Right lobe of liver (tissue), 4 donors: ENCODE results near the gene EGF.

Source experiments
- CTCF ChIP-seq, 4 donors: fragments of 200-600 bp in 3 of 4; fragments of 450-650 bp in 1 of 4; IDR thresholded peaks; one replicate each; pipeline versions ENCODE4 v1.5.1 to v1.8.0; 2016 to 2022; ENCODE audit warnings: antibody characterized with exemption in 4 of 4, mild to moderate bottlenecking in 2 of 4
- POLR2A ChIP-seq: fragments of 450-650 bp; IDR thresholded peaks from one replicate; pipeline ENCODE4 v1.6.1; 2017; ENCODE audit warnings: antibody characterized with exemption, mild to moderate bottlenecking
- donor health status: DM: no; HTN: no; CAD: no.
- donor health status: DM: no; HTN: no; CAD: no.
- donor health status: DM: no; HTN: yes; CAD: no.

DNA sequence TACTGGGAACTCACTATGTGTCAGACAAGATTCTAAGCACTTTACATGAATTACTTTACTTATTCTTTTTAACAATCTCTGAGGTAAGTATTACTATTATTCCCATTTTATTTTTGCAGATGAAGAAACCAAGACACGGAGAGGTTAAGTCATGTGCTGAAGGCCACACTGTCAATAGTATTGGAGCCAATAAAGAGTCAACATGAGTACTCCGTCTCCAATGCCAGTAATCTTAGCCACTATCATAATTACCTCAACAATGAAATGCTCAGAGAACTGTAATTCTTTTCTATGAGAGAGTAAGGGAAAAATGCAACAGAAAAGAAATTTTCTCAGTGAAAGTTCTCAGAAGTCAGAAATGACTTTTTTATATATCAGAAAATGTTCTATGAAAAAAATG, 12.7 kb downstream of the EGF start:
- no peak for TF ChIP-seq POLR2A
- no peak for TF ChIP-seq CTCF (IDR thresholded peaks at IDR 0.05)
